Measurements from ENCODE around the gene CNTNAP3.
"Not testable (repeated sequence)": the region's sequence is repeated elsewhere in the genome, so short reads cannot be mapped to it uniquely, and the experiment has no call there.

Gene CNTNAP3

DNA sequence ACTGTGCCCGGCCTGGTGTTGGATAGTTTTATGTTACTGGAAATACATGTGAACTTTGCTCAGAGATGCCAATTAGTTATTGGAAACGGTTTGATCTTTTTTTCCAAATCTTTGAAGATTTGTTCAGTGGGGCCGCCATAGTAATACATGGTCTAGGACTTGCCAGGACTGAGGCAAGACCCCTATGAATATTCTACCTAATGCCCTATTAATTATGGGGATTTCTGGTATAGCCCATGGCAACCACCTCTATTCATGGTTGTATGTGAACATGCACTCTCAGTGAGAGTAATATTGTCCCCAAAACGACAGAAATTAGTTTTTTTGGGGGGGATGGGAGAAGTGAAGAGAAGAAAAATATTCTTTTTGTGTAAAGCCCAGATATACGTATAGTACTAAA is 220.3 kb downstream of the CNTNAP3 start:
- not testable (repeated sequence) for DNase-seq (ENCODE audit: low spot score)

GRCh38 chr9:39062966-39063365 is 225.0 kb downstream of the CNTNAP3 start:
- not testable (repeated sequence) for DNase-seq (ENCODE audit: low spot score)

GRCh38 chr9:39054453-39054852 is 233.5 kb downstream of the CNTNAP3 start:
- not testable (repeated sequence) for DNase-seq (ENCODE audit: low spot score)

DNA sequence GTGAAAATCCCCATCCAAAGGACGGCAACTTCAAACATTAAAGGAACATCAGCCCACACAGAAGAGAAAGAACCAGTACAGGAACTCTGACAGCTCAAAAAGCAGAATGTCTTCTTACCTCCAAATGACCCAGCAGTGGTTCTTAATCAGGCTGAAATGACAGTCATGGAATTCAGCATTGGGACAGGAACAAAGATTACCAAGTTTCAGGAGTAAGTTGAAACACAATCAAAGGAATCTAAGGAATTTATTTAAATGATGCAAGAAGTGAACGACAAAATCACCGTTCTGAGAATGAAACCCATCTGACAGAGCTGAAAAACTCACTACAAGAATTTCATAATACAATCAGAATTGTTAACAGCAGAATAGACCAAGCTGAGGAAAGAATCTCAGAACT is 241.1 kb downstream of the CNTNAP3 start:
- not testable (repeated sequence) for DNase-seq (ENCODE audit: low spot score)

DNA sequence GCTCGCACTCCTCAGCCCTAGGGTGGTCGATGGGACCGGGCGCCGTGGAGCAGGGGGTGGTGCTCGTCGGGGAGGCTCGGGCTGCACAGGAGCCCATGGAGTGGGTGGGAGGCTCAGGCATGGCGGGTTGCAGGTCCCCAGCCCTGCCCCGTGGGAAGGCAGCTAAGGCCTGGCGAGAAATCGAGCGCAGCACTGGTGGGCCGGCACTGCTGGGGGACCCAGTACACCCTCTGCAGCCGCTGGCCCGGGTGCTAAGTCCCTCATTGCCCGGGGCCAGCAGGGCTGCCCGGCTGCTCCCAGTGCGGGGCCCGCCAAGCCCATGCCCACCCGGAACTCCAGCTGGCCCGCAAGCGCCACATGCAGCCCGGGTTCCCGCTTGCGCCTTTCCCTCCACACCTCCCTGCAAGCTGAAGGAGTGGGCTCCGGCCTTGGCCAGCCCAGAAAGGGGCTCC is 245.6 kb downstream of the CNTNAP3 start:
- DNase-seq (ENCODE audit: low spot score) = not testable (repeated sequence)

GRCh38 chr9:39041774-39042173 is 246.2 kb downstream of the CNTNAP3 start:
- DNase-seq (ENCODE audit: low spot score) = not testable (repeated sequence)

- not testable (repeated sequence) for DNase-seq (ENCODE audit: low spot score)
These were observed 248.8 kb downstream of the CNTNAP3 start for GRCh38 chr9:39039148-39039547.

DNA sequence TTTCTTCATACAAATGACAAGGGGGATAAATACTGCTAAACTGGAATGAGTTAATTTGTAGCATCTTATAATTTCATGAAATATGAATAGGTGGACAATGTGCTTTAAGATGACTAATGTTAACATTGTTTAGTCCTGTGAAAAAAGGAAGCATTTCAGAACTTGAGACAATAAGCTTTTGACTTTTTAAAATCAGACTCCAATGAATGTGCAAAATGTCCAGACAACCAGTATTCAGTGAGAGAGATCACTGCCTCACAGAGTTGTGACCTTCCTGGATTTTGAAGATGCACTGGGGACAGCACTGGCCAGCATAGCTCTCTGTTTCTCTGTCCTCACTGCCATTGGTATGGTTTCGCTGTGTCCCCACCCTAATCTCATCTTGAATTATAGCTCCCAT is 249.7 kb downstream of the CNTNAP3 start:
- not testable (repeated sequence) for DNase-seq (ENCODE audit: low spot score)

DNA sequence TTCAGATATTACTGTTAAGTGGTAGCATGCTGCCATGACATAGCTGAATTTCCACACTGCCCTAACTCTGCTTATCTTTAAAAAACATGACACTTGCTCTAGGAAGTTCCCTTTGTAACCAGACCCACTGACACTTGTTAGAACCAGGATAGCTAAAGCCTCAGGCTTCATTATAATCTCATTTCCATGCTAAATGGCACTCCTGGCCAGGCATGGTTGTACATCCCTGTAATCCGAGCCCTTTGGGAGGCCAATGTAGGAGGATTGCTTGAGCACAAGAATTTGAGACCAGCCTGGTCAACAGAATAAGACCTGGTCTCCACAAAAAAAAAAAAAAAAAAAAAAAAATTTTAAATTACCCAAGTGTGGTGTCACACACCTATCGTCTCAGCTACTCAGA is 254.1 kb downstream of the CNTNAP3 start:
- DNase-seq (ENCODE audit: low spot score) = not testable (repeated sequence)

DNA sequence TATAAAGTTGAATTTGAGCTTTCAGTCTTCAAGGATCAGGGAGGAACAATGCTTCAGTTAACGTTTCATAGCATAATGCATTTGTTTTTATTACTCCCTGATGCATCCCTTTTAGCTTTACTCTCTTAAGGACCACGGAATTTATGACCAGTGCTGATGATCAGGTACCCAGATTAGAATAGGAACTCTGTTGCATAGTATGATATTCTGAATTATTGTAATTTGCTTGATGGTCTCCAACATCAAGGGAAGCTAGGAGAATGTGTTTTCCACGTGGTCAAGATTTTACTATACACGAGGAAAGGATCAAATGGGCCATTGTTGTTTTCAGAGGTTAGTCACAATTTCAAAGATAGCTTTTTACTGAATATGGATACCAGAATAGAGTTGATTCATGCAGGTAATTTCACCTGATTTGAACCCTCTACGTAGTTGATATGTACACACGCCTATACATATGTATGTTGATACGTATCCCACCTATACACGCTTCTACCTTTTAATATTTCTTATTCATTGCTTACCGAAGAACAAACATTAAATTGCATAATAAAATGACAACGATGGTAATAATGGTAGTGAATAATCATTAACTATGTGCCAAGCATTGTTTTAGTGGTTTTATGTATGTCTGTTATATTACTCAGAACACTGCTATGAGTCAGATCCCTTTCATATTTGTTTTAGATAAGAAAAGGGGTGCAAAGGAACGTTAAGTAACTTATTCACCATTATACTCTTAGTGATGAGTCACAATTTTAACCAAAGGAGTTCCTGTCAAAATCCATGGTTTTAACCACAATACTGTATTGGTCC is 257.6 kb downstream of the CNTNAP3 start:
- not testable (repeated sequence) for DNase-seq (ENCODE audit: low spot score)

GRCh38 chr9:39028855-39029254 is 259.1 kb downstream of the CNTNAP3 start:
- DNase-seq (ENCODE audit: low spot score) = not testable (repeated sequence)

GRCh38 chr9:39028168-39028567 is 259.8 kb downstream of the CNTNAP3 start:
- DNase-seq (ENCODE audit: low spot score) = not testable (repeated sequence)

- not testable (repeated sequence) for DNase-seq (ENCODE audit: low spot score)
These were observed 261.9 kb downstream of the CNTNAP3 start for GRCh38 chr9:39025911-39026588.

All from left forelimb (tissue), 1 donor.